ENCODE results near the gene TTLL10. TPM values are rescaled to one million over a fixed set of nuclear protein-coding genes. Genes with fewer than 3 reads are reported as not detected.

TTLL10 gene
- total RNA-seq, 4 donors from 2014 or later: not detected

DNA sequence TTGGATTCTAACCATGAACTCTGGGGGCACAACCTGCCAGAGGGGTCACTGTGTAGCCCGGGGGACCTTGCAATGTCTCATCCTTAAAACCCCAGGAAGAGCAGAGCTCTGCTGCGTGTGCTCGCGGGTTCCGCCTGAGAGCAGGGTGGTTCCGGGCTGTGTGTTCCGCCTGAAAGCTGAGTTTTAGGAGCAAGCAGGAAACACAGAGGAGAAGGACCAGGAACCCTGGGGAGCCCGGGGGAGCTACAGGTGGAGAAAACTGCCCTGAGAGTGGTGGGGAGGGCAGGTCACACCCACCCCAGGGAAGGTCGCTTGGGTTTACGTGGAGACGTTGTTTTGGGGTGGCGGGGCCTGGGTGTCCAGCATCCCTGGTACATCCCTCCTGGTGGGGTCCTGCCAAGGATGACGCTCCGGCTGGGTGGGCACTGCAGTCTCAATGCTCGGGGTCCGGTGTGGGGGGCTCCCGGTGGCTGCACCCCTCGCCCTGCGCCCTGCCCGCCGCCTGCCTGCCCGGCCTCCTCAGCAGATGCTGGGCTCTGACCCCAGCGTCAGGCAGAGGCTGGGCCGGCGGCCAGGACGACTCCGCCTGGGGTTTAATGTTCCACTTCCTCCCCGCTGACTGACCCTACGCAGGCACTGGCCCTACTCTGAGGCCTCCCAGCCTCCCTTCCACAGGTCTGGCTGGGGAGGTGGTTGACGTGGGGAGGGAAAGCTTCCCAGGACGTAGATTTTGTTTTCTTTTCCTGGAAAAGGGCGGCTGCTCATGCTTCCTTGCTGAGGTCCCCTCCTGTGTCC is 40.5 kb upstream of the TTLL10 start:
- DNase-seq (ENCODE audit: low spot score in 2 of 2): no peak
- intact Hi-C loops (cut with DNase I; ENCODE audit: low total_unique reads): no loop called here
- TF ChIP-seq, protein P1, sequence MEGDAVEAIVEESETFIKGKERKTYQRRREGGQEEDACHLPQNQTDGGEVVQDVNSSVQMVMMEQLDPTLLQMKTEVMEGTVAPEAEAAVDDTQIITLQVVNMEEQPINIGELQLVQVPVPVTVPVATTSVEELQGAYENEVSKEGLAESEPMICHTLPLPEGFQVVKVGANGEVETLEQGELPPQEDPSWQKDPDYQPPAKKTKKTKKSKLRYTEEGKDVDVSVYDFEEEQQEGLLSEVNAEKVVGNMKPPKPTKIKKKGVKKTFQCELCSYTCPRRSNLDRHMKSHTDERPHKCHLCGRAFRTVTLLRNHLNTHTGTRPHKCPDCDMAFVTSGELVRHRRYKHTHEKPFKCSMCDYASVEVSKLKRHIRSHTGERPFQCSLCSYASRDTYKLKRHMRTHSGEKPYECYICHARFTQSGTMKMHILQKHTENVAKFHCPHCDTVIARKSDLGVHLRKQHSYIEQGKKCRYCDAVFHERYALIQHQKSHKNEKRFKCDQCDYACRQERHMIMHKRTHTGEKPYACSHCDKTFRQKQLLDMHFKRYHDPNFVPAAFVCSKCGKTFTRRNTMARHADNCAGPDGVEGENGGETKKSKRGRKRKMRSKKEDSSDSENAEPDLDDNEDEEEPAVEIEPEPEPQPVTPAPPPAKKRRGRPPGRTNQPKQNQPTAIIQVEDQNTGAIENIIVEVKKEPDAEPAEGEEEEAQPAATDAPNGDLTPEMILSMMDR (IDR thresholded peaks at IDR 0.05): no peak
- no peak for TF ChIP-seq POLR2A (IDR thresholded peaks at IDR 0.05)
- no peak overlapping the region for H3K4me3 ChIP-seq (ENCODE audit: low read depth, poor library complexity, severe bottlenecking)
- WGBS, 2 donors: 68 to 80% methylated on average over 25 to 27 of the region's 32 CpGs

DNA sequence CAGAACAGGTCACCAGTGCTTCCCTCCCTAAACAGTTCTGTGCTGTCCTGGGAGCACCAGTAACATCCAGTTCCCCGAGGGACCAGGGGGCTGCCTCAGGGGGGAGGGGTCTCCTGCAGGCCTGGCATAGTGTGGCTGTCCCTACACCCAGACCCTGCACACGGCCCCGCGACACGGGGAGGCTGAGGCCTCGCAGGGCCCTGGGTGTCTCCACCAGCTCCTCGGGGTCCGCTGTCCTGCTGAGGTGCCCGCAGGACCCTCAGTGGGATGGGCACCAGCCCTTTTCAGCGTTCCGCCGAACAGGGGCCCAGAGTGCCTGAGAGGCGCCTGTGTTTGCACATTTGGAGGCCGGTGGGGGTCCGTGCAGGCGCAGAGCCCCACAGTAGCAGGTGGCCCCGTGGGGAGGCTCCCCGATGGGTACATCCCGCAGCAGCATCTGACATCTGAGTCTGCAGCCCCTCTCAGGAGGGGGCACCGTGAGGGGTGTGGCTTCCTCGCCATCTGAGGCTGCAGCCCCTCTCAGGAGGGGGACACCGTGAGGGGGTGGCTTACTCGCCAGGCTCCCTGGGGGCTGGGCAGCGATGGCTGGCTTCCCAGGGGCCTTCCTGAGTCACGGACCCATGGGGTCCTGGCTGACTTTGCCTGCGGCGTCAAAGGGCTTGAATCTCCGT is 39.2 kb upstream of the TTLL10 start:
- no peak overlapping the region for H3K4me3 ChIP-seq (ENCODE audit: low read depth, poor library complexity, severe bottlenecking)
- 90 to 98% methylated on average over 8 to 28 of the region's 28 CpGs for WGBS, 2 donors
- DNase-seq (ENCODE audit: low spot score in 2 of 2): no peak
- TF ChIP-seq POLR2A (IDR thresholded peaks at IDR 0.05): no peak
- TF ChIP-seq, protein P1 (IDR thresholded peaks at IDR 0.05): no peak
- intact Hi-C loops (cut with DNase I; ENCODE audit: low total_unique reads): no loop called here

DNA sequence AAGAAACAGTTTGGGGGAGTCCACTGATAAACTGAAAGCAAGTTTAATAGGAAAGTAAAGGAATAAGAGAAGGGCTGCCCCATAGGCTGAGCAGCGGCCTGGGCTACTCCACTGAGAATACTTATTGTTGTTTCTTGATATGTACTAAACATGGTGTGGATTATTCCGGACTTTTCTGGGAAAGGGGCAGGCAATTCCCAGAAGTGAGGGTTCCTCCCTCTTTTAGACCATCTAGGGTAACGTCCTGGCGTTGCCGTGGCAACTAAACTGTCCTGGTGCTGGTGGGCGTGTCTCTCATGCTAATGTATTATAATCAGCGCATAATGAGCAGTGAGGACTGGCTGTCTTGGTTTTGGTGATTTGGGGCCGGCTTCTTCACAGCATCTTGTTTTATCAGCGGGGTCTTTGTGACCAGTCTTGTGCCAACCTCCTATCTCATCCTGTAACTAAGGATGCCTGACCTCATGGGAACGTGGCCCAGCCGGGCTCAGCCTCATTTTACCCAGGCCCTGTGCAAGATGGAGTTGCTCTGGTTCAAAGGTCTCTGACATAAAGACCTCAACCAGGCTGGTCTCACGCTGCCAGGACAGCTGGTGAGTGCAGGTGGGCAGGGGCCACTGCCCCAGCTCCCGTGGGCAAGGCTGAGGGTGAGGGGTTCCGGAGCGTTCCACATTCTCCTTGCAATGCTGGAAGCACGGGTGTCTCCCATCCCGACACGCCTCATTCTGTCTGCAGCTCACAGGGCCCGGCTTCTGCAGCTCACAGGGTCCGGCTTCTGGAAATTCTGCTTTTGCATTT is 38.1 kb upstream of the TTLL10 start:
- DNase-seq (ENCODE audit: low spot score in 2 of 2): no peak
- no peak overlapping the region for H3K4me3 ChIP-seq (ENCODE audit: low read depth, poor library complexity, severe bottlenecking)
- TF ChIP-seq POLR2A (IDR thresholded peaks at IDR 0.05): no peak
- TF ChIP-seq, protein P1 (IDR thresholded peaks at IDR 0.05): no peak
- WGBS, 2 donors: 75 to 80% methylated on average over 19 of the region's 20 CpGs
- intact Hi-C loops (cut with DNase I; ENCODE audit: low total_unique reads): no loop called here

DNA sequence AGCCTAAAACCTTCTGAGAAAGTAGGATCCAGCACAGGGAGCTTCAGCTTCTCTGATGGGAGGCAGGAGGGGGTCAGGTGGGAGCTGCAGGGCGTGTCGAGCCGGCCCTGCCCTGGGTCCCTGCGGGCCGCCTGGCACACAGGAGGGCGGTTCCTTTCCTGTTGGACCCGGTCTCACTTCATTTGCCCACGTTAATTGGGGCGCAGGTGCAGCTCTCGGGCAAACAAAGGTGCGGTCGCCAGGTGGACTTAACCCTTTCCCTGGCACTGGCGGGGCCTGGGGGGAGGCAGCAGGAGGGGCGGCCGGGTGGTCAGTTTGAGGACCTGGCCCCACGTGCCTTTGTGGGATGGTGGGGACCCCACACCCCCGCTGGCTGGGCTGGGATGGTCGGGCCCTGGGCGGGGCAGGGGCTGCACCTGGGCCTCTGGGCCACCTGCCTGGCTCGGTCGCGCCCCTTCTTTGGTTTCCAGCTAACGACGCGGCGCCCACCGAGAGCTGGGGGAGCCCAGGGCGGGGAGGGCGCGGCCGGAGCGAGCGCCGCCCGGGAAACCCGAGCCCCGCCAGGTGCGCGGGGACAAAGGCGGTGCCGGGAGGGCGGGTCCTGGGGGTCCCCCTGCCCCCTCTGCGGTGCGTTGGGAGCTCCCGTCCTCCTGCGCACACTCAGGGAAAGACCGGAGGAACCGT is 37.0 kb upstream of the TTLL10 start:
- DNase-seq (ENCODE audit: low spot score in 2 of 2): no peak
- WGBS, 2 donors: 12 to 13% methylated on average over 7 to 26 of the region's 48 CpGs
- TF ChIP-seq, protein P1 (IDR thresholded peaks at IDR 0.05): no peak
- no peak for TF ChIP-seq POLR2A (IDR thresholded peaks at IDR 0.05)
- H3K4me3 ChIP-seq (ENCODE audit: low read depth, poor library complexity, severe bottlenecking): no peak overlapping the region
- intact Hi-C loops (cut with DNase I; ENCODE audit: low total_unique reads): no loop called here

DNA sequence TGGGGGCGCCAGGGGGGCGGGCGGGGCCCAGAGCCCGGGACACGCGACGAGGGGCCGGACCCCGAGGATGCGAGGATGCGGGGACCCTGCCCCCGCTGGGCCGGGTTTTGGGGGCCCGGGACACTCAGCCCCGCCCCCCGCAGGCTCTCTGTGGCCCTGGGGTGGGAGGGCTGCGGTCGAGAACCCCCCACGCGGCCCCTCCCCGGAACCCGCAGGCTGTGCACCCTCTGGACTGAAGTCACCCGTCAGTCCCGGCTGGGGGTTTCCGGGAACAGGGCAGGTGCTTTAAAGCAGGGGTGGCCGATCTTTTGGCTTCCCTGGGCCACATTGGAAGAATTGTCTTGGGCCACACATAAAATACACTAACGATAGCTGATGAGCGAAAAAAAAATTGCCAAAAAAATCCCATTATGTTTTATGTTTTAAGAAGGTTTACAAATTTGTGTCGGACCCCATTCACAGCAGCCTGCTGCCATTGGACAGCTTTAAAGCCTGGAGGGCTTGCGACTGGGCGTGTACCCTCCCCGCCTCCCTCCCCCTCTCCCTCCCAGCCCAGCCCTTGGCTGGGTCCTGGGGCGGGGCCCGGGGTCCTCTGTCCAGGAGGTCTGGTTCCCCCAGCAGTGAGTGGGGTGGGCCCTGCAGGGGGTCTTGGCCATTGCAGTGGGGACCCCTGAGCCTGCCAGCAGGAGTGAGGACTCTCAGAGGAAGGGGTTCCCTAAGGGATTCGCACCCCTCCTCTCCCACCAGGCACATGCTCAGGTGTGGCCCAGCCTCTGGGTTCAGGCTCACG is 36.2 kb upstream of the TTLL10 start:
- intact Hi-C loops (cut with DNase I; ENCODE audit: low total_unique reads): no loop called here
- H3K4me3 ChIP-seq (ENCODE audit: low read depth, poor library complexity, severe bottlenecking): no peak overlapping the region
- DNase-seq (ENCODE audit: low spot score in 2 of 2): no peak
- 9 to 16% methylated on average over 20 to 33 of the region's 36 CpGs for WGBS, 2 donors
- TF ChIP-seq, protein P1 (IDR thresholded peaks at IDR 0.05): no peak
- TF ChIP-seq POLR2A (IDR thresholded peaks at IDR 0.05): no peak
